Activated naive CD8-positive, alpha-beta T cell treated with anti-CD3 and anti-CD28 coated beads, Interleukin-2, amount 10 ng/mL, durations not matched to agents 7 days and 5 days (primary cell): ENCODE results near the gene KCNH1. TPM values are rescaled to one million over a fixed set of nuclear protein-coding genes. Genes with fewer than 3 reads are reported as not detected.
A peak's percentile ranks its signal among the peaks of the same experiment; 100 is the strongest.

Experiments
- ATAC-seq: fragments of 150-1000 bp; cut with Tn5 transposase; one replicate; pipeline ENCODE4 v1.10.0; 2021; ENCODE audit warnings: low read depth, moderate library complexity
- POLR2A ChIA-PET: fragments of 350-600 bp; sonication (Branson Sonifier 250); formaldehyde crosslinking; loops from one replicate; lab custom pipeline; 2021; ENCODE audit warnings: antibody characterized with exemption; lab: Charles Lee
- DNase-seq: peaks from one replicate; pipeline ENCODE4 v3.0.0; 2021
- H3K27ac Mint-ChIP-seq: one replicate; pipeline ENCODE4 v1.8.0; 2022; ENCODE audit warnings: mild to moderate bottlenecking, mixed read lengths
- H3K27me3 Mint-ChIP-seq: one replicate; pipeline ENCODE4 v1.8.0; 2022; ENCODE audit warnings: mild to moderate bottlenecking, moderate library complexity, mixed read lengths
- H3K36me3 Mint-ChIP-seq: one replicate; pipeline ENCODE4 v1.8.0; 2021; ENCODE audit warnings: mild to moderate bottlenecking, mixed read lengths
- H3K4me1 Mint-ChIP-seq: one replicate; pipeline ENCODE4 v1.8.0; 2021; ENCODE audit warnings: mixed read lengths
- H3K4me3 Mint-ChIP-seq: one replicate; pipeline ENCODE4 v1.8.0; 2022; ENCODE audit warnings: mild to moderate bottlenecking, moderate library complexity, mixed read lengths
- H3K9me3 Mint-ChIP-seq: one replicate; pipeline ENCODE4 v1.8.0; 2021; ENCODE audit warnings: mixed read lengths
- total RNA-seq, 2 experiments: library from RNA; stranded (reverse); gene quantifications; one replicate each; pipeline ENCODE4 v1.2.3, GENCODE V29; 2021

Gene KCNH1
- total RNA-seq, 2 experiments from 2014 or later, result not detected

GRCh38 chr1:210949489-210949888, 184.5 kb downstream of the KCNH1 start:
- DNase-seq (no peak), ATAC-seq (no peak)
- Mint-ChIP-seq H3K27me3 (no peaks in the 10 kb centered on the region), H3K27ac (no peak overlapping the region), H3K9me3 (no peaks in the 10 kb centered on the region), H3K4me1 (no peaks in the 10 kb centered on the region), H3K36me3 (no peaks in the 10 kb centered on the region), H3K4me3 (no peak overlapping the region)
- POLR2A ChIA-PET, result no interaction called here

- DNase-seq, result no peak
- ATAC-seq, result no peak
- H3K4me3 Mint-ChIP-seq, result no peak overlapping the region
- H3K9me3 Mint-ChIP-seq, result no peaks in the 10 kb centered on the region
- H3K27me3 Mint-ChIP-seq, result no peaks in the 10 kb centered on the region
- no peaks in the 10 kb centered on the region for H3K36me3 Mint-ChIP-seq
- no peak overlapping the region for H3K27ac Mint-ChIP-seq
- no peaks in the 10 kb centered on the region for H3K4me1 Mint-ChIP-seq
- POLR2A ChIA-PET, result no interaction called here
These were observed 184.9 kb downstream of the KCNH1 start for GRCh38 chr1:210949039-210949438.

- Mint-ChIP-seq H3K4me1 (peaks cover 5% of the 10 kb centered on the region), H3K9me3 (no peaks in the 10 kb centered on the region), H3K27ac (no peak overlapping the region), H3K36me3 (no peaks in the 10 kb centered on the region), H3K27me3 (no peaks in the 10 kb centered on the region), H3K4me3 (no peak overlapping the region)
- ATAC-seq (no peak), DNase-seq (no peak)
- POLR2A ChIA-PET, result no interaction called here
These were observed 189.7 kb downstream of the KCNH1 start for GRCh38 chr1:210944252-210944651.

GRCh38 chr1:210942513-210942912, 191.4 kb downstream of the KCNH1 start:
- Mint-ChIP-seq H3K9me3 (no peaks in the 10 kb centered on the region), H3K27ac (no peak overlapping the region), H3K4me1 (peaks cover 5% of the 10 kb centered on the region), H3K4me3 (no peak overlapping the region), H3K27me3 (no peaks in the 10 kb centered on the region), H3K36me3 (no peaks in the 10 kb centered on the region)
- DNase-seq (no peak), ATAC-seq (no peak)
- POLR2A ChIA-PET, result no interaction called here

- Mint-ChIP-seq H3K36me3 (no peaks in the 10 kb centered on the region), H3K4me1 (peaks cover 5% of the 10 kb centered on the region), H3K27ac (no peak overlapping the region), H3K4me3 (no peak overlapping the region), H3K27me3 (no peaks in the 10 kb centered on the region), H3K9me3 (no peaks in the 10 kb centered on the region)
- ATAC-seq, result peak; percentile 36
- POLR2A ChIA-PET, result no interaction called here
- no peak for DNase-seq
These were observed 193.8 kb downstream of the KCNH1 start for GRCh38 chr1:210940081-210940617.

GRCh38 chr1:210938416-210938925, 195.5 kb downstream of the KCNH1 start:
- Mint-ChIP-seq H3K27me3 (peaks cover 2% of the 10 kb centered on the region), H3K4me1 (peaks cover 5% of the 10 kb centered on the region), H3K36me3 (no peaks in the 10 kb centered on the region), H3K4me3 (no peak overlapping the region), H3K27ac (no peak overlapping the region), H3K9me3 (no peaks in the 10 kb centered on the region)
- POLR2A ChIA-PET, result no interaction called here
- DNase-seq (no peak), ATAC-seq (no peak)

- Mint-ChIP-seq H3K4me3 (no peak overlapping the region), H3K27me3 (peaks cover 2% of the 10 kb centered on the region), H3K4me1 (peaks cover 5% of the 10 kb centered on the region), H3K9me3 (no peaks in the 10 kb centered on the region), H3K36me3 (no peaks in the 10 kb centered on the region), H3K27ac (no peak overlapping the region)
- no peak for ATAC-seq
- no peak for DNase-seq
- POLR2A ChIA-PET, result no interaction called here
These were observed 196.1 kb downstream of the KCNH1 start for GRCh38 chr1:210937846-210938245.

GRCh38 chr1:210935905-210936304, 198.0 kb downstream of the KCNH1 start:
- Mint-ChIP-seq H3K9me3 (peaks cover 2% of the 10 kb centered on the region), H3K36me3 (no peaks in the 10 kb centered on the region), H3K27me3 (peaks cover 2% of the 10 kb centered on the region), H3K27ac (no peak overlapping the region), H3K4me3 (no peak overlapping the region), H3K4me1 (peaks cover 5% of the 10 kb centered on the region)
- POLR2A ChIA-PET, result no interaction called here
- DNase-seq, result no peak
- no peak for ATAC-seq

GRCh38 chr1:210932104-210932503, 201.8 kb downstream of the KCNH1 start:
- Mint-ChIP-seq H3K9me3 (peaks cover 2% of the 10 kb centered on the region), H3K27ac (no peak overlapping the region), H3K4me3 (no peak overlapping the region), H3K27me3 (peaks cover 6% of the 10 kb centered on the region), H3K4me1 (no peaks in the 10 kb centered on the region), H3K36me3 (no peaks in the 10 kb centered on the region)
- ATAC-seq (no peak), DNase-seq (no peak)
- POLR2A ChIA-PET, result no interaction called here

- H3K4me3 Mint-ChIP-seq, result no peak overlapping the region
- POLR2A ChIA-PET, result no interaction called here
- ATAC-seq (no peak), DNase-seq (no peak)
- no peak overlapping the region for H3K27ac Mint-ChIP-seq
- H3K4me1 Mint-ChIP-seq, result no peaks in the 10 kb centered on the region
- peaks cover 2% of the 10 kb centered on the region for H3K9me3 Mint-ChIP-seq
- peaks cover 2% of the 10 kb centered on the region for H3K27me3 Mint-ChIP-seq
- H3K36me3 Mint-ChIP-seq, result no peaks in the 10 kb centered on the region
These were observed 211.3 kb downstream of the KCNH1 start for GRCh38 chr1:210922666-210923065.

GRCh38 chr1:210920716-210921694, 212.9 kb downstream of the KCNH1 start:
- Mint-ChIP-seq H3K27me3 (peaks cover 2% of the 10 kb centered on the region), H3K4me1 (no peaks in the 10 kb centered on the region), H3K27ac (no peak overlapping the region), H3K36me3 (no peaks in the 10 kb centered on the region), H3K4me3 (no peak overlapping the region), H3K9me3 (no peaks in the 10 kb centered on the region)
- POLR2A ChIA-PET, result no interaction called here
- DNase-seq (no peak), ATAC-seq (no peak)

- no peak overlapping the region for H3K4me3 Mint-ChIP-seq
- H3K27me3 Mint-ChIP-seq, result peaks cover 2% of the 10 kb centered on the region
- H3K9me3 Mint-ChIP-seq, result no peaks in the 10 kb centered on the region
- H3K27ac Mint-ChIP-seq, result no peak overlapping the region
- no peaks in the 10 kb centered on the region for H3K36me3 Mint-ChIP-seq
- POLR2A ChIA-PET, result no interaction called here
- DNase-seq (no peak), ATAC-seq (no peak)
- H3K4me1 Mint-ChIP-seq, result no peaks in the 10 kb centered on the region
These were observed 213.7 kb downstream of the KCNH1 start for GRCh38 chr1:210920258-210920657.

GRCh38 chr1:210918893-210919292, 215.1 kb downstream of the KCNH1 start:
- POLR2A ChIA-PET, result no interaction called here
- H3K4me1 Mint-ChIP-seq, result no peaks in the 10 kb centered on the region
- peaks cover 6% of the 10 kb centered on the region for H3K27me3 Mint-ChIP-seq
- H3K9me3 Mint-ChIP-seq, result no peaks in the 10 kb centered on the region
- H3K4me3 Mint-ChIP-seq, result no peak overlapping the region
- no peaks in the 10 kb centered on the region for H3K36me3 Mint-ChIP-seq
- H3K27ac Mint-ChIP-seq, result no peak overlapping the region
- ATAC-seq (no peak), DNase-seq (no peak)
